Renal cortical epithelial cell (primary cell): Measurements from ENCODE around the gene POTEE. TPM values are rescaled to one million over a fixed set of nuclear protein-coding genes. Genes with fewer than 3 reads are reported as not detected.
"Not testable (repeated sequence)": the region's sequence is repeated elsewhere in the genome, so short reads cannot be mapped to it uniquely, and the experiment has no call there.

Experiments
- DNase-seq: peaks from one replicate; pipeline ENCODE4 v3.0.0-alpha.2; 2011; ENCODE audit warnings: low read depth
- total RNA-seq: library from RNA; depleted of rRNA; stranded (reverse); fragments of >200 nt; gene quantifications from 2 replicates; pipeline ENCODE4 v1.2.3, GENCODE V29; 2014

Gene POTEE
- total RNA-seq, result not detected in 2 replicates

GRCh38 chr2:131209030-131209772 is at the start of gene POTEE:
Gene POTEE, plus strand, starts transcription at chr2:131209536. Its CDS starts 8,867 bp downstream, at chr2:131218403.
- DNase-seq, result not testable (repeated sequence)

- DNase-seq, result not testable (repeated sequence)
Observed at GRCh38 chr2:131165562-131165961, 43.8 kb upstream of the POTEE start.

DNA sequence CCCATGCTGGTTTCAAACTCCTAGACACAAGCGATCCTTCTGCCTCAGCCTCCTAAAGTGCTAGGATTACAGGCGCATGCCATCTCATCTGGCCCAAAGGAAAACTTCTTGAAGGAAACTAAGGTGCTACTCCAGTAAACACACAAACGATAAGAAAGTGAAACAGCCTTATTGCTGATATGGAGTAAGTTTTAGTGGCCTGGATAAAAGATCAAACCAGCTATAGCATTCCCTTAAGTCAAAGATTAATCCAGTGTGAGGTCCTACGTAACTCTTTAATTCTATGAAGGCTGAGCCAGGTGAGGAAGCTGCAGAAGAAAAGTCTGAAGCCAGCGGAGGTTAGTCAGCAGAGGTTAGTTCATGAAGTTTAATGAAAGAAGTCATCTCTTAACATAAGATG is 40.8 kb upstream of the POTEE start:
- no peak for DNase-seq

DNA sequence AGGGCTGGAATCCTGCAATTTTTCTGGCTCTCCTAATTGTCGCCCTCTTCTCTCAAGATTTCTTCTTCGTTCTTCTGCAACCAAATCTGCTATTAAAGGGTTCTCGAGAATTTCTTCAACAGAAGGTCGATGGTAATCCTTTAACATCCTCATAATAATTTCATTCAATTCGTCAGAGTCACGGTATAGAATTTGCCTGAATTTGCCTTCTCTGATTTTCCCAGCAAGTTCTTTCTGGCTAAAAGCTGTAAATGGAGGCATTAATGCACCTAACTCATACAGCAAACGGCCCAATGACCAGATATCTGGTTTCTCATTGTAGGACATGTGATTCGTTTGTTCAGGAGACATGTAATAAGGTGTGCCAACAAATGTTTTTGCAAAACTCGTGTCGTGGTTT is 31.3 kb upstream of the POTEE start:
- DNase-seq, result not testable (repeated sequence)

DNA sequence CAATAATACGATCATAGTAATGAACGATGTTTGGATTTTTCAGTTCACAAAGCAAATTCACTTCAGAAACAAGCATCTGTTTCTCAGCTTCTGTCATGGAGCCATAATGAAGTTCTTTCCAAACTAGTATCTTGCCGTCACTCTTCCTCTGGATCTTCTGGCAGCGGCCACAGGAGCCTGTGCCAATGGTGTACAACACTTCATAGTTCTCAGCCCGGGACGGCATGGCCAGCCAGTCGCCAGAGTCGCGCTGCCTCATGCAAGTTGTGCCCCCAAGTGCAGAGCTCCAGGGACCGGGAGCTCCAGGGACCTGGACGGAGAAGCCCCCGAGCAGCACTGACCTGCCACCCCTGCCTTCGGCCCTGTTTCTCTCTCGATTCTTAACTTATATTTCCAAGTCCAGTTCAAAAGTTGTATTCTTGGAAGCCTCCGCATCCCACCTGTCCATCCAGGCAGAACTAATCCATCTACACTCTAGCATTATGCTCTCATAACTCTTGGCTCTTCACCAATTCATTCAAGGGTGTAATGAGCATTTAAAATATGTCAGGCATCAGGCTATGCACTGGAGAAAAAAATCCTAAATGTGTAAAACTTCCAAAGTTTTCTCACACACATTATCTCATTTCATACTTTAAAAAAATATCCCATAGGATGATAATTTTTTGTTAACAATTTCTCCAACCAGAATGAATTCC is 30.5 kb upstream of the POTEE start:
- DNase-seq, result not testable (repeated sequence)

DNA sequence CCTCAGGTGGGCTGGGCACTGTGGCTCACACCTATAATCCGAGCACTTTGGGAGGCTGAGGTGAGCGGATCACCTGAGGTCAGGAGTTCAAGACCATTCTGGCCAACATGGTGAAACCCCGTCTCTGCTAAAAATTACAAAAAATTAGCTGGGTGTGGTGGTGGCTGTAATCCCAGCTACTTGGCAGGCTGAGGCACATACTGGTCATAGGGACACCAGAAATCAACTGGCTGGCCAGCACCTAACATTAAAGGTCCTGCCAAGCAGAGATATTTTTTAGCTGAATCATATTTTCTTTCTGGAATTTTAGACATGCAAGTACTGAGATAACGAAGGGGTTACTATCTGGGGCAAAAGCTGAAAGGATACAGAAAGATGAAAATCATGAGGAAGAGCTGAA is 27.9 kb upstream of the POTEE start:
- DNase-seq, result not testable (repeated sequence)

GRCh38 chr2:131193421-131193820 is 15.9 kb upstream of the POTEE start:
- not testable (repeated sequence) for DNase-seq

GRCh38 chr2:131196186-131196585 is 13.2 kb upstream of the POTEE start:
- not testable (repeated sequence) for DNase-seq

GRCh38 chr2:131201098-131201497 is 8.2 kb upstream of the POTEE start:
- DNase-seq, result no peak

GRCh38 chr2:131207839-131208238 is 1.5 kb upstream of the POTEE start:
- not testable (repeated sequence) for DNase-seq

DNA sequence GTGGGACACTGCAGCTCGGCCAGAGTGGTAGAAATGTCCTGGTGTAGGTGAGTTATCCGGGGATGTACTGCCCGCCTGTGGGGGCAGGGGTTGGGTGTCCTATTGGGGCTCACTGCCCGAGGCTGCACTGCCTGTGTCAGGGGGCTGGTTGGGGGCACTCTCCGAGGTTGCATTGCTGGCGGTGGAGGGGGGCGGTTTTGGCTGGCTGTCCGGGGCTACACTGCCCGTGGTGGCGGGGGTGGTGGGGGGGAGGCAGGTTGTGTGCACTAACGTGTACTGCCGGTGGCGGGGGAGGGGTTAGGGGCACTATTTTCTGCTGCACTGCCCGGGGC is 403 bp downstream of the POTEE start:
- not testable (repeated sequence) for DNase-seq

DNA sequence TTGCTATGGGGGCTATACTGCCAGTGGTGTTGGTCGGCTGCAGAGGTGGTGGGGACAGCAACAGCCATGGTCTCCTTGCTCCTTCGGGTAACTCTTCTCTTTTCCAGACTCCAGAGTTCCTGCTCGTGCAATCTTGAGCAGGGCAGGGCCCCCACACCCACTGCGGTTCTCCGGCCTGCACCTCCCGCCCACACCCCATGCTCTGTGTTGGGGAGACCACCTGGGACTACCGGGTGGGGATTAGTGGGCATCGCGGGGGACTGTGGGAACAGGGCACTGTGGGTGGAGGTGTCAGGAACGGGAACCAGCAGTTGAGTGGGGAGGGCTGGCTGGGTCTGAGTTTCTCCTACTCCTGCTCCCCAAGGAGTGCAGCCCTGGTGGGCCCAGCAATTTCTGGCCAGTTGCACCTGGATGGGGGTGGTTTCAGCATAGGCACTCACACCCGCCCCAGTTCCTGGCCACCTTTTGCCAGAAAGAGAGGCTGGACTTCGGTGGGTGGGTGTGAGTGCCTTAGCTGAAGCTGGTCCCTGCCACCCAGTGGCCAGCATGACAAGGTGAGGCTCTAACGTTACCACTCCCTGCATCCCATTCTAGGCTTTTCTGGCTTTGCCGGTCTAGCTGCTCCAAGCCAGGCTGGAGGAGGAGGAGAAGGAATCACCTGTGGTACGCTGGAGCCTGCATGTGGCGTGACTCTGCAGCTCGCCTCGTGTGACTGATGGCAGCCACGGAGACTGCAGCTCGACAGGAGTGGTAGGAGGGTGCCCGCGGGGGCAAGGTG is 1.3 kb downstream of the POTEE start:
- DNase-seq, result not testable (repeated sequence)

- DNase-seq, result not testable (repeated sequence)
Observed at GRCh38 chr2:131217238-131217986, 8.1 kb downstream of the POTEE start.

DNA sequence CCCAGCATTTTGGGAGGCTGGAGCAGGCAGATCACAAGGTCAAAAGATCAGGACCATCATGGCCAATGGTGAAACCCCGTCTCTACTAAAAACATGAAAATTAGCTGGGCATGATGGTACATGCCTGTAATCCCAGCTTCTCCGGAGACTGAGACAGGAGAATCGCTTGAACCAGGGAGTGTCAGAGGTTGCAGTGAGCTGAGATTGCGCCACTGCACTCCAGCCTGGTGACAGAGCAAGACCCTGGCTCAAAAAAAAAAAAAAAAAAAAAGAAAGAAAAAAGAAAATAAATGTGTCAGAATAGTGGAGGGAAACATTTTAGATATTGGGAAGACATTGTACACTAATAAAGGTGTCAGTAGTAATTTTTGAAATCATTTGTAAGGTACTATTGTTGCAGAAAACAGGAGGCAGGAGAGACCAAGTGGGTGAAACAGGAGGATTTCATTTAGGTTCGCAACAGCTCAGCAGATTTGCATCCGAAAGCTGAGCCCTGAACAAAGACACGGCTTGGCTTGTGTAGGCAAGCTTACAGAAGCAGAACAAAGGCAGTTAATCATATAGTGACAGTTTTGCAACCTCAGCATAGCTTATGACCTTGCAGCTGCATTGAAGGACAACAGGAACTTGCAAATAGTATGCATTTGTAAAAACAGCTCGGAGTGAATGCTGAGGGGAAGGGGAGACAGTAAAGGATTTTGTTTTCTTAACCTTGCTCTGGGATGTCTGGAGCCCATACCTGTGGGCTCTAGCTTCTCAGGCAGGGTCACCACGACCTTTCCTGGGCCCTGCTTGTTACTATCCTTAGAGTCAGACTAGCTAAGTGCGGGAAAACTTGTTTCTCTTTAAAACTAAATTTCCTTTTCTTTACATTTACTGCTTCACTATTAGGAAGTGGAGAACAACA is 26.5 kb downstream of the POTEE start:
- DNase-seq, result not testable (repeated sequence)

Other genes starting within 250 kb of the POTEE start
- 116 and 133 TPM in 2 replicates for gene FAM168B, start 116.1 kb upstream of the POTEE start, total RNA-seq
- gene PLEKHB2, start 104.2 kb upstream of the POTEE start, total RNA-seq, result 189 and 200 TPM in 2 replicates
- 0.10 TPM in 1 of 2 replicates, not detected in the other for gene RAB6D, start 154.6 kb downstream of the POTEE start, total RNA-seq